ENCODE results near the gene RNF31.

RNF31 gene

DNA sequence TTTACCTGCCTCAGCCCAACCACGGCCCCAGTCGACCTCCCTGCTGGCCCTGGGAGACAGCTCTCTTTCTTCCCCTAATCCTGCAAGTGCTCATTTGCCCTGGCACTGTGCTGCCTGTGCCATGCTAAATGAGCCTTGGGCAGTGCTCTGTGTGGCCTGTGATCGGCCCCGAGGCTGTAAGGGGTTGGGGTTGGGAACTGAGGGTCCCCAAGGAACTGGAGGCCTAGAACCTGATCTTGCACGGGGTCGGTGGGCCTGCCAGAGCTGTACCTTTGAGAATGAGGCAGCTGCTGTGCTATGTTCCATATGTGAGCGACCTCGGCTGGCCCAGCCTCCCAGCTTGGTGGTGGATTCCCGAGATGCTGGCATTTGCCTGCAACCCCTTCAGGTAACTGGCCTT is 2.8 kb downstream of the RNF31 start:
- no peak for DNase-seq (ENCODE audit: insufficient read length, low spot score)
- FAIRE-seq = no peak
- TF ChIP-seq POLR2A (IDR thresholded peaks at IDR 0.05; ENCODE audit: low read depth, low read length) = no peak

DNA sequence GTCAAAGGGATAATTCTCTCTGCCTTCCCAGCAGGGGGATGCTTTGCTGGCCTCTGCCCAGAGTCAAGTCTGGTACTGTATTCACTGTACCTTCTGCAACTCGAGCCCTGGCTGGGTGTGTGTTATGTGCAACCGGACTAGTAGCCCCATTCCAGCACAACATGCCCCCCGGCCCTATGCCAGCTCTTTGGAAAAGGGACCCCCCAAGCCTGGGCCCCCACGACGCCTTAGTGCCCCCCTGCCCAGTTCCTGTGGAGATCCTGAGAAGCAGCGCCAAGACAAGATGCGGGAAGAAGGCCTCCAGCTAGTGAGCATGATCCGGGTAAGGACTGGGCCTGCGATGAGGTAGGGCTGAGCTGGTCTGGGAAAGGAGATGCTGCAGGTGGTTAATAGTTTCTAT is 3.3 kb downstream of the RNF31 start:
- FAIRE-seq (no peak), DNase-seq (ENCODE audit: insufficient read length, low spot score) (no peak)
- TF ChIP-seq POLR2A (IDR thresholded peaks at IDR 0.05; ENCODE audit: low read depth, low read length) = no peak

DNA sequence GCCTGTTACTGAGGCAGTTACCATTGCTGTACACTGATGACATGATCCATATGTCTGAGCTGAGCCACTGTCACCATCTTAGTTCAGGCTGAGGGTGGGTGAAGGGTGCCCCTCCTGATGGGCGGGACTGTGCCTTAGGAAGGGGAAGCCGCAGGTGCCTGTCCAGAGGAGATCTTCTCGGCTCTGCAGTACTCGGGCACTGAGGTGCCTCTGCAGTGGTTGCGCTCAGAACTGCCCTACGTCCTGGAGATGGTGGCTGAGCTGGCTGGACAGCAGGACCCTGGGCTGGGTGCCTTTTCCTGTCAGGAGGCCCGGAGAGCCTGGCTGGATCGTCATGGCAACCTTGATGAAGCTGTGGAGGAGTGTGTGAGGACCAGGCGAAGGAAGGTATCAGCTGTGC is 3.7 kb downstream of the RNF31 start:
- FAIRE-seq (no peak), DNase-seq (ENCODE audit: insufficient read length, low spot score) (no peak)
- no peak for TF ChIP-seq POLR2A (IDR thresholded peaks at IDR 0.05; ENCODE audit: low read depth, low read length)

DNA sequence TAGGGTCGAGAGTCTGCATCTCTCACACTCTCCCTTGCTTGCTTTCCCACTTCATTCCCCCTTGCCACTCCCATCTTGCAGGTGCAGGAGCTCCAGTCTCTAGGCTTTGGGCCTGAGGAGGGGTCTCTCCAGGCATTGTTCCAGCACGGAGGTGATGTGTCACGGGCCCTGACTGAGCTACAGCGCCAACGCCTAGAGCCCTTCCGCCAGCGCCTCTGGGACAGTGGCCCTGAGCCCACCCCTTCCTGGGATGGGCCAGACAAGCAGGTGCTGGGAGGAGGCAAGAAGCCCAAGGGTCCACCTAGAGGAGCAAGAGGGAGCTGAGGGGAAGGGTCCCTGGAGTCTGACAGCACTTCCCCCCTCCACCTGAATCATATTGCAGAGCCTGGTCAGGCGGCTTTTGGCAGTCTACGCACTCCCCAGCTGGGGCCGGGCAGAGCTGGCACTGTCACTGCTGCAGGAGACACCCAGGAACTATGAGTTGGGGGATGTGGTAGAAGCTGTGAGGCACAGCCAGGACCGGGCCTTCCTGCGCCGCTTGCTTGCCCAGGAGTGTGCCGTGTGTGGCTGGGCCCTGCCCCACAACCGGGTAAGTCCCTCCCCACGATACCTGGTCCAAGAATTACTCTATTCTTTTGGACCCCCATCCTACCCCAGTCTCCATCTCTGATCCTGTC is 4.2 kb downstream of the RNF31 start:
- no peak for TF ChIP-seq POLR2A (IDR thresholded peaks at IDR 0.05; ENCODE audit: low read depth, low read length)
- FAIRE-seq (no peak), DNase-seq (ENCODE audit: insufficient read length, low spot score) (no peak)

DNA sequence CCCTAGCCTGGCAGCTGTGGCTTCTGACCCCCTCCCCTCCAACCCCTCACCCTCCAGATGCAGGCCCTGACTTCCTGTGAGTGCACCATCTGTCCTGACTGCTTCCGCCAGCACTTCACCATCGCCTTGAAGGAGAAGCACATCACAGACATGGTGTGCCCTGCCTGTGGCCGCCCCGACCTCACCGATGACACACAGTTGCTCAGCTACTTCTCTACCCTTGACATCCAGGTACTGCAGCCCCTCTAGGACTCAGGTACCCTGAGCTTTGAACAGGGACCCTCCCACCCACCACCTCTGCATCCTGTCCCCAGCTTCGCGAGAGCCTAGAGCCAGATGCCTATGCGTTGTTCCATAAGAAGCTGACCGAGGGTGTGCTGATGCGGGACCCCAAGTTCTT is 7.8 kb downstream of the RNF31 start:
- no peak for DNase-seq (ENCODE audit: insufficient read length, low spot score)
- TF ChIP-seq POLR2A (IDR thresholded peaks at IDR 0.05; ENCODE audit: low read depth, low read length) = no peak
- no peak for FAIRE-seq

DNA sequence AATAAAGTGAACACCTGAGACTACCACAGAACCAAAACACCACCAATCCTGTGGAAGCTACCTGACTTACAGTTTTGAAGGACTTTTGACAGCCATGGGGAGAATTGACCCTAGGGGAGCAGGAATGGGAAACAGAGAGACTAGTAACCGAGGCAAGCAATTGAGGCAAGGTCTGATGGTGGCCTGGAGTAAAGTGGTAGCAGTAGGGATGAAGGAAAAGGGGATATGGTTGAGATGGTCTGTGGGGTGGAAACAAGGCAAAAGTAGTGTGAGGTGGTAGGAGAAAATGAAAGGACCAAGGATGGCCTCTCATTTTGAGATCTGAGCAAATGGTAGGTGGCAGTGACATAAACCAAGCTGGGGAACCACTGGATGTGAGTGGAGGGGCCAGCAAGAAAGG is 9.5 kb downstream of the RNF31 start:
- FAIRE-seq = no peak
- no peak for DNase-seq (ENCODE audit: insufficient read length, low spot score)
- no peak for TF ChIP-seq POLR2A (IDR thresholded peaks at IDR 0.05; ENCODE audit: low read depth, low read length)

DNA sequence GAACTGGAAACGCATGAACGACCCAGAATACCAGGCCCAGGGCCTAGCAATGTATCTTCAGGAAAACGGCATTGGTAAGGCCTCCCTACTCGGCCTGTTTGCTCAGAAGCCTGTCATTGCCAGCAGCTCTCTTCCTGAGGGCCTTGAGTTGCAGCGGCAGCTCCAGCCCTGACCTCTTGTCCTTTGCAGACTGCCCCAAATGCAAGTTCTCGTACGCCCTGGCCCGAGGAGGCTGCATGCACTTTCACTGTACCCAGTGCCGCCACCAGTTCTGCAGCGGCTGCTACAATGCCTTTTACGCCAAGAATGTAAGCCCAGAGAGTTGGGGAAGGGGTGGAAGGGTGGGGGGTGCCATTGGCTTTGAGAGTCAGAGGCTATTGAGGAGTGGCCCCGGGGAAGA is 10.0 kb downstream of the RNF31 start:
- no peak for FAIRE-seq

DNA sequence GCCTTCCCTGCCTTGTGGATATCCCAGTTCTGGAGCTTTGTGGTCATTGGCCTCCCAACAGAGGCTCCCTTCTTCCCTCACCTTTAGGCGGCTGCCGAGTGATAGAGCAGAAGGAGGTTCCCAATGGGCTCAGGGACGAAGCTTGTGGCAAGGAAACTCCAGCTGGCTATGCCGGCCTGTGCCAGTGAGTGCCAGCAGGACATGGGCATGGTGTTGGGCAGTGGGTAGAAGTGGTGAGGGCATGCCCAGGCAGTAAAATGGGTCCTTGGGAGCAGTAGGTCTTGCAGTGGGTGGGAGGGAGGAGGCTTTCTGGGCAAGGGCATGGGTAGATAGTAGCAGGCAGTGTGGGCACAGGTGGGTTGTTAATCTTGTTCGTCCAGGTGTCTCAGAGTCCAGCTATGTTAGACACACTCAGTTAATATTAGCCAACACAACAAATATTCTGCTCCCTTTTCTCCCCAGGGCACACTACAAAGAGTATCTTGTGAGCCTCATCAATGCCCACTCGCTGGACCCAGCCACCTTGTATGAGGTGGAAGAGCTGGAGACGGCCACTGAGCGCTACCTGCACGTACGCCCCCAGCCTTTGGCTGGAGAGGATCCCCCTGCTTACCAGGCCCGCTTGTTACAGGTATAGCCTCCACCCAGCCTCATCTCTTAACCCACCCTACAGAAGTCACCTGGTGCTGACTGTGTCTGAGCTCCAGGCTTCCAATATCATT is 12.6 kb downstream of the RNF31 start:
- no peak for TF ChIP-seq POLR2A (IDR thresholded peaks at IDR 0.05; ENCODE audit: low read depth, low read length)
- FAIRE-seq = no peak
- DNase-seq (ENCODE audit: insufficient read length, low spot score) = no peak

More for the DNA sequence above, 10.0 kb downstream of the RNF31 start:
- DNase-seq (ENCODE audit: insufficient read length, low spot score) = no peak
- no peak for TF ChIP-seq POLR2A (IDR thresholded peaks at IDR 0.05; ENCODE audit: low read depth, low read length)

DNA sequence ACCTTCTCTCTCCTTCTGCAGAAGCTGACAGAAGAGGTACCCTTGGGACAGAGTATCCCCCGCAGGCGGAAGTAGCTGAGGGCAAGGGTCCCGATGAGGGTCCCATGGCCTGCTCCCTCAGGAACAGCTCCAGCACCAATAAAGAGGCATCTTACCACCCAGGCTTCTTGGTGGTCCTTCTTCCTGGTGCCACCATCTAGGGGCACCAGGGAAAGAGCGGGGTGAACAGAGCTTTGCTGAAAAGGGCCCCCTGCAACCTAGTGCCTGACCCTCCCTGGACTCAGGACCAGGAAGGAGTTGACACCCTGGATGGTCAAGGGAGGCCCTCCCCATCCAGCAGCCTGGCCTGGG is 13.2 kb downstream of the RNF31 start:
- FAIRE-seq (no peak), DNase-seq (ENCODE audit: insufficient read length, low spot score) (no peak)
- TF ChIP-seq POLR2A (IDR thresholded peaks at IDR 0.05; ENCODE audit: low read depth, low read length) = no peak

DNA sequence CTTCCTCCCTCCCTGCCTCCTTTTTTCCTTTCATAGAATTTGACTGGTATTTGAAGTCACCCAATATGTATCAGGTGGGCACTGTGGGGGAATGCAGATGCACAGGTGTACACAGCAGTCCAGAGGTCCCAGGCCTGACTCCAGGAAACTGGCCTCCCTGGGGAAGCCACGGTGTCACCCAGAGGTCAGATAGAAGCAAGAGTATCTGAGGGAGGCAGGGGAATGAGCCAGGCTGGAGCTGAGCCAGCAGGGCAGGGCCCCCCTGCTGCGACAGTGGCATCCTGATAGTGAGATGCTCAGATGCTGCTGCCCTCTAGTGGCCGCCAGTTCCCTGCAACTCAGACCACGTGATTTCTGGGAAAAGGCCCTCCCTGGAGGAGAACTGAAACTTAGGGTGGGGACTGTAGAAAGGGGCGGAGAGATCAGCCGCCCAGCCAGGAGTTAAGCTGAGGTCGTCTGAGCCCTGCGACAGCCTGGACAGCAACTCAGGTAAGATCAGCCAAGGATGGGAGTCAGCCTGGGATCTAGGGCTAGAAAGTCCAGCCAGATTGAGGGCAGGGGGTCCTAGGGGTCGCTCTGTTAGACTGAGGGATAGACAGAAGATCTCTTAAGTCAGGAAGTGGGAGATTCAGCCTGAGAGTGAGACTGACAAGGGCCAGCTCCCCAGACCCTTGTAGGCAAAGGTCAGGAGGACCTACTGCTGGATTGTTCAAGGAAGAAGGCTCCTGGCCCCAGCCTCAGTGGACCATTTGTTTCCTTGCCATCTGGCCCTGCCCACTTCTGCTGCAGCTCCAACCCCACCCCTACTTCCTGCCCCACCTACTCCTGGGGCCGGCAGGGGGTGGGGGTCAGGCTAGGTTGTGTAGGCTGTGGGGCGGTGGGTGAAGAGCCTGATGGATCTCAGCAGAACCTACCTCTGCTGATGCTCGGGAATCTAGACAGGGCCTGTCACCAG is 13.8 kb downstream of the RNF31 start, which contains the start of gene IRF9:
IRF9 (plus strand) TSS at position 416 of the 955 bp plus-strand sequence. CDS start 880 bp downstream, outside the sequence.
- TF ChIP-seq POLR2A (IDR thresholded peaks at IDR 0.05; ENCODE audit: low read depth, low read length) = peak; percentile 48; the same call in 1 of the 2 replicates
- peak; percentile 84 for DNase-seq (ENCODE audit: insufficient read length, low spot score)
- peak; percentile 78 for FAIRE-seq

DNA sequence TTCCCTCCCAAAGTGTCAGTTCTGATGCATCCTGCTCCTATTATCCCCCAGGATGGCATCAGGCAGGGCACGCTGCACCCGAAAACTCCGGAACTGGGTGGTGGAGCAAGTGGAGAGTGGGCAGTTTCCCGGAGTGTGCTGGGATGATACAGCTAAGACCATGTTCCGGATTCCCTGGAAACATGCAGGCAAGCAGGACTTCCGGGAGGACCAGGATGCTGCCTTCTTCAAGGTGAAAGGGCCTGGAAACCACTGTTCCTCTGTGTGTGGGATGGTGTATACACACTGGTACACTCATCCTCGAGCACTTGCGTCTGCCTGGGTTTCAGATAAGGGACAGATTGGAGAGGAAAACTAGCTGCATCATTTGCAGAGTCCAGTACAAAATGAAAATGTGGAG is 14.8 kb downstream of the RNF31 start:
- DNase-seq (ENCODE audit: insufficient read length, low spot score) (no peak), FAIRE-seq (no peak)
- TF ChIP-seq POLR2A (IDR thresholded peaks at IDR 0.05; ENCODE audit: low read depth, low read length) = no peak

DNA sequence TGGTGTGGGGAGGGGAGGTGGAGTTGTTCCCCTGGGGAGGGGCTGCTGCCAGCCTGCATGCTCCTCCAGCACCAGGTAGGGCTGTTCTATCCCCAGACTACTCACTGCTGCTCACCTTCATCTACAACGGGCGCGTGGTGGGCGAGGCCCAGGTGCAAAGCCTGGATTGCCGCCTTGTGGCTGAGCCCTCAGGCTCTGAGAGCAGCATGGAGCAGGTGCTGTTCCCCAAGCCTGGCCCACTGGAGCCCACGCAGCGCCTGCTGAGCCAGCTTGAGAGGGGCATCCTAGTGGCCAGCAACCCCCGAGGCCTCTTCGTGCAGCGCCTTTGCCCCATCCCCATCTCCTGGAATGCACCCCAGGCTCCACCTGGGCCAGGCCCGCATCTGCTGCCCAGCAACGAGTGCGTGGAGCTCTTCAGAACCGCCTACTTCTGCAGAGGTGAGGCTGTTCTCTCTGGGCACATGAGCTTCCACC is 17.3 kb downstream of the RNF31 start:
- DNase-seq (ENCODE audit: insufficient read length, low spot score) = no peak
- no peak for TF ChIP-seq POLR2A (IDR thresholded peaks at IDR 0.05; ENCODE audit: low read depth, low read length)
- no peak for FAIRE-seq

DNA sequence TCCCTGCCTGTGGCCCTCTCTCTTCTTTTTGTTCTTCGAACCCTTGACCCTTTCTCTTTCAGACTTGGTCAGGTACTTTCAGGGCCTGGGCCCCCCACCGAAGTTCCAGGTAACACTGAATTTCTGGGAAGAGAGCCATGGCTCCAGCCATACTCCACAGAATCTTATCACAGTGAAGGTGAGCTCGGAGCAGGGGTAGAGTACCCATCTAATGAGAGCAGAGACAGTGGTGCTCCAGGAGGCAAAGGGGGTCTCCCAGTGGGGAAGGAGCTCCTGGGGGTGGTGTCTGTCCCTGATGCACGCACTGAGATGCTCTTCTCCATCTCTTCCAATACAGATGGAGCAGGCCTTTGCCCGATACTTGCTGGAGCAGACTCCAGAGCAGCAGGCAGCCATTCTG is 18.5 kb downstream of the RNF31 start:
- DNase-seq (ENCODE audit: insufficient read length, low spot score) (no peak), FAIRE-seq (no peak)
- no peak for TF ChIP-seq POLR2A (IDR thresholded peaks at IDR 0.05; ENCODE audit: low read depth, low read length)
